Renal pelvis (tissue), 12 donors: ENCODE results near the gene KDM8. TPM values are rescaled to one million over a fixed set of nuclear protein-coding genes. Genes with fewer than 3 reads are reported as not detected.

Source experiments
- DNase-seq: peaks from one replicate; pipeline ENCODE4 v3.0.0-alpha.2; 2013
- long read RNA-seq, 16 experiments: transcript quantifications; one replicate each; lab custom pipeline, GENCODE V29; 2026
- polyA plus RNA-seq, 3 donors: library from polyadenylated mRNA; unstranded; fragments of 120-200 nt; gene quantifications; one replicate each; pipeline ENCODE4 v1.2.1, GENCODE V29; 2013; ENCODE audit not compliant: insufficient read length in 3 of 3

Gene KDM8
- polyA plus RNA-seq, result 10 to 100 TPM in 1 of 3 donors, 1 to 10 TPM in 2; 8.3 to 10.3 (median 9.4) TPM
- long read RNA-seq, donor 1, result 0 reads
- long read RNA-seq, donor 2, partial matches to known transcripts, result 205 of 205 reads
- long read RNA-seq, donor 2, other reads (novel, unspliced or antisense), result 0 of 205 reads
- long read RNA-seq, donor 3, partial matches to known transcripts, result 0 of 1 reads
- long read RNA-seq, donor 3, other reads (novel, unspliced or antisense), result 0 of 1 reads
- long read RNA-seq, donor 4, partial matches to known transcripts, result 0 of 2 reads
- long read RNA-seq, donor 4, other reads (novel, unspliced or antisense), result 0 of 2 reads
- long read RNA-seq, donor 5, partial matches to known transcripts, result 0 of 1 reads
- long read RNA-seq, donor 5, other reads (novel, unspliced or antisense), result 0 of 1 reads
- long read RNA-seq, donor 6, partial matches to known transcripts, result 97 of 147 reads
- long read RNA-seq, donor 6, other reads (novel, unspliced or antisense), result 50 of 147 reads
- long read RNA-seq, donor 7, partial matches to known transcripts, result 0 of 1 reads
- long read RNA-seq, donor 7, other reads (novel, unspliced or antisense), result 0 of 1 reads
- long read RNA-seq, donor 8, partial matches to known transcripts, result 0 of 1 reads
- long read RNA-seq, donor 8, other reads (novel, unspliced or antisense), result 0 of 1 reads
- long read RNA-seq, donor 9, partial matches to known transcripts, result 0 of 1 reads
- long read RNA-seq, donor 9, other reads (novel, unspliced or antisense), result 0 of 1 reads
- long read RNA-seq, donor 10, result 0 reads
- long read RNA-seq, donor 11, partial matches to known transcripts, result 0 of 1 reads
- long read RNA-seq, donor 11, other reads (novel, unspliced or antisense), result 0 of 1 reads
- long read RNA-seq, donor 12, result 0 reads
- long read RNA-seq, donor 13, partial matches to known transcripts, result 110 of 110 reads
- long read RNA-seq, donor 13, other reads (novel, unspliced or antisense), result 0 of 110 reads
- long read RNA-seq, donor 14, result 0 reads
- long read RNA-seq, donor 15, result 0 reads
- long read RNA-seq, donor 16, partial matches to known transcripts, result 0 of 2 reads
- long read RNA-seq, donor 16, other reads (novel, unspliced or antisense), result 0 of 2 reads

DNA sequence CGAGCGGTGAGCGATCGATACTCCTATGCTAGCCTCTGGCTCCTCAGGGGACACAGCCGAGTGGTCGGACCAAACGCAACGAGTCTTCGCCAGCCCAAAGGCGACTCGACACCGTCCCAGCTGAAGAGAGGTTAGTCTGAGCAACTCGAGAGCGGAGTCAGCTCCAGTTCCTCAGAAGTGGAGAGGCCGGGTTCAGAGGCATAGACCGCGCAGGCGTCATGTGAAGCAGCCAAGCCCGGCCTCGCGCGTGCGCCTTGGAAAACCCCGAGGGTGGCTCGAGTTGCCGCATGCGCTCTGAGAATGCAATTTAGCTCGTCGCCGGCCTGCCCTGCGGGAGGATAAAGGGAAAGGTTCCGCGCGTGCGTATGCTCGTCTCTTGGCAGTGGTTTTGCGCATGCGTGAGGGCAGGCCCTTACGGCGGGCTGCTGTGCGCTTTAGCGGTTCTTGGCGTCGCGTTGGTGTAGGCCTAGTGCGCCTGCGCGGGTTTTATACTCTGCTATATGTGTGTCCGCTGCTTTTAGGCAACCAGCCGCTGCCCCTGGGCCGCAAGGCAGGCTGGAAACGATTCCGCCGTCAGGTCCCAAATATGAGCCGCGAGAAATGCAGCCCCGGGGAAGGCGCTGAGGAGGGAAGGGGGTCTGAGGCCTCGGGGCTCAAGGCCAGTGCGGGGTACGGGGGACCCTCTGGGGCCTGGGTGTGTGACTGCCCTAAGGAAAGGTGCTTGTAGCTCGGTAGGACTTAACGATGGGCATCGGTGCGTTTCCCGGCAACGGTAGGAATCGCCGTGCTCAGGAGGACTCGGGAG lies at the start of gene KDM8:
Gene KDM8 (plus strand): TSS at position 20 of the 805 bp plus-strand sequence. CDS start 6,598 bp downstream, outside the sequence.
- DNase-seq, result peak; percentile 99

GRCh38 chr16:27154705-27155521 lies 48.4 kb upstream of the KDM8 start:
- peak; percentile 26 for DNase-seq

GRCh38 chr16:27156579-27156978 lies 46.7 kb upstream of the KDM8 start:
- DNase-seq, result no peak

- no peak for DNase-seq
Measured at GRCh38 chr16:27161398-27161797, 41.9 kb upstream of the KDM8 start.

DNA sequence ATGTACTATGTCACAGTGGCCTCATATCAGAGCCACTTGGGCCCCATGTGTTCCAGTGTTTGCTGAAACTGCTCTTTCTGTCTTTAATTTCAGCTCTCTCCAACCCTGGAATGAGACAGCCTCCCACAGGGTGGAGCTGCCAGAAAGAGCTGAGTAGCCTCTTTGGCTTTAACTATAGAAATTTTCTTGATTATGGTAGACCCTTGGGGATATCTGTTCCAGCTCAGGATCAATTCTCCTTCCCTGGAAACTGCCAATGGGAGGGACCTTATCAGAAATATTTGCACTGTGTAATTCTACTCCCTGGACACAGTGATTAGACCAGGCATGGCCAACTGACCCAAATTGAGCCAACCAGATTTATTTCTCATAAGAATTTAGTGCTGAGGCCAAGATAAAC lies 39.0 kb upstream of the KDM8 start:
- DNase-seq, result no peak

- no peak for DNase-seq
Measured at GRCh38 chr16:27165576-27165975, 37.8 kb upstream of the KDM8 start.

- no peak for DNase-seq
Measured at GRCh38 chr16:27168790-27169189, 34.5 kb upstream of the KDM8 start.

- DNase-seq, result no peak
Measured at GRCh38 chr16:27169511-27170071, 33.7 kb upstream of the KDM8 start.

DNA sequence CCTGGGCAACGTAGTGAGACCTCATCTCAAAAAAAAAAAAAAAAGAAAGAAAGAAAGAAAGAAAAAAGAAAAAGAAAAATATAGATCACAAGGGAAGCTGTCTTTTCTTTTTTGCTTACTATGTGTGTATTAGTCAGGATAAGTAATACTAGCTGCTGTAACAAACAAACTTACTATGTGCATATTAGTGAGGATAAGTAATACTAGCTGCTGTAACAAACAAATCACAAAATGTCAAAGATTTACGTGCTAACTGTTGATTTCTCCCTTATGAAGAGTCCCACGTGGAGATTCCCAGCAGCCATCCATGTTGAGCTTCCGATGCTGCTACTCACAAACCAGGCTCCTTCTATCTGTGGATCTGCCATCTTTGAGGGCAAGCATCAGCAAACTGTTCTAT lies 31.7 kb upstream of the KDM8 start:
- no peak for DNase-seq

GRCh38 chr16:27174007-27174406 lies 29.3 kb upstream of the KDM8 start:
- no peak for DNase-seq

DNA sequence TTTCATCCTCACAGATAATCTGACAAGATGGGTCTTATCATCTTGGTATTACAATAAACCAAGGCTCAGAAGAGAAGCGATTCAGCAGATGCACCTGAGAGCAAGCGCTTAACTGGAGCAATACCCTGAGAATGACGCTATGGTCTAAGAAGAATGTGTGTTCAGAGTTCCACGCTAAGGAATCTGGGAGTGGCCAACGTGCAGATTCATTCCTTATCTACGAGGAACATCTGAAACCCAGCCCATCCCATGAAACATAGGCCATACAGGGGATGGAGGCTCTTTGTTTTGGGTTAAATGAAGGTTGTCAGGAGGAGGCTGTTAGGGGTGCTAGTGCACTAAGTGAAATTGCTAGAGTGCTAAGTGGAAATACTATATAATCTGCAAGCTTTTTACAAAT lies 28.5 kb upstream of the KDM8 start:
- no peak for DNase-seq

GRCh38 chr16:27175888-27176287 lies 27.4 kb upstream of the KDM8 start:
- no peak for DNase-seq

DNA sequence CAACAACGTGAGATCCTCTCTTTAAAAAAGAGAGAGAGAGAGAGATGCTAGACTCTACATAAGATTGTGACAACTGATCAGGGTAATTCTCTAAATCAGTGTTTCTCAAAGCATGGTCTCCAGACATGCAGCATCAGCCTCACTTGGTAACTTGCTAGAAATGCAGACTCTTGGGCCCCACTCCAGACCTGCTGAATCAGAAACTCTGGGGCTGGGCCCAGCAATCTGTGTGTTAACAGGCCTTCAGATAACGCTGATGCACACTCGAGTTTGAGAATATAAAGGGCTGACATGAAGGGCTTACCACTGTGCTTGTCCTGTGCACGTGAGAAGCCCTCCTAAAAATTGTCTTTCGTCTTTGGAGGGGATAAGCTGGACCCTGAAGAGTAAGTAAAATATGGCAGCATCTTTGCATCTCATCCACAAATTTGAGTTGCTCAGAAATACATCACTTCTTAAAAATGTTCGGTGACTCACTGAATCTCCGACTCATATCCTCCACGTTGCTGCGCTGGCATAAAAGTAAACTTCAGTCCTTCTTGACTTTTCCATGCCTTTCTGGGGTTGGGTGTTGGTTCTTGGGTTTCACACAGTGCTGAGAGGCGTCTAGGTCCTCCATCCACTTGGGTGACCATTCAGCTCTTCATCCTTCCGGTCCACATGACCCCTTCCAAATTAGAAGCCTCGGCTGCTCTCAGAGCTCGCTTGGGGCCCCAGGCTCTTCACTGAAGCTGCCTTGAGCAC lies 26.1 kb upstream of the KDM8 start:
- DNase-seq, result no peak

- DNase-seq, result peak; percentile 60
Measured at GRCh38 chr16:27179500-27180072, 23.7 kb upstream of the KDM8 start.

DNA sequence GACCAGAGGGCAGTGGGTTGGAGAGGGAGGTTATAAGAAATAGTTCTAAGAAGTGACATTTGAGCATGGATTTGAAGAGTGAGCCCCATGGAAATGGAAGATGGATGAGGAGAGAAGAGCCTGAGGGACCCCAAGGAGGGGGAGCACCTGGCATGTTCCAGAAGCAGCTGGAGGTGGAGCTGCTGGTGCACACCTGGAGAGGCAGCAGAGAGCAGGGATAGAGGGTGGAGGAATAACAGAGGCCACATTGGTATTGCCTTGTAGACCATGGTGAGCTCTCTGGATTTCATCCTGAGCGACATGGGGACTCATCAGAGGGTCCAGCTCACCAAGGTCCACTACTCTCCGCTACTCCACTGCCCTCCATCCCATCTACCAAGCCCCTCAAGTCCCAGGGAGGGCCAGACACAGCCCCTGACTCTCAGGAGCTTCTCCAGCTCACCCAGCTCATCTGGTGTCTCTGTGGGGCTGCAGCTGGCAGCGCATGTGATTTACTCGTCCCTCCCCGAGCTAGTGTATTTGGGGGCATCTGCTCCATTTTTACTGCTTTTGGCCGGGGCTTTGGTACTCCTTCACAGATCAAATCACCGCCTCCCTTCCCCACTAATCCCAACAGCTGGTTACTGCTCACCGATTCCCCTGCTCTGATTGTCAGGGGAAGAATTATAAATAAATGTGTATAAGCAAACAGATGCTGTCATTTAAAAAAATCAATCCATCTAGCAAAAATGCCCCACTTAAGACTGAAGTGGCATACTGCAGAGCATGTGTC lies 22.1 kb upstream of the KDM8 start:
- no peak for DNase-seq

GRCh38 chr16:27182906-27183405 lies 20.4 kb upstream of the KDM8 start:
- no peak for DNase-seq

DNA sequence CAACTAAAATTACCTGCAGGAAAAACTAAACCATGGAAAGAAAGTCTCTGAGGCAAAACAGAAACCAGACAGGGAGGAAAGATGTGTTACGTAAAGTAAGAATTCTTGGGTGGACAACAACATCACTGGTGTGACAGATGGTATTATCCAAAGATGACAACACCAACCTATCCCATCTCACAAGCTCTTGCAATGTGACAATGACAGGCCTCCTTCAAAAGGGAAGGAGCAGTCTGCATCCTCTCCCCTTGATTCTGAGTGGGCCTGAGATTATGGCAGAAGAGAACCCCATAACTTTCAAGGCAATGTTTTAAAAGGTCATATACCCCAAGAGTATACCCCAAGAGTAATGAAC lies 17.6 kb upstream of the KDM8 start:
- DNase-seq, result no peak

GRCh38 chr16:27188633-27189032 lies 14.7 kb upstream of the KDM8 start:
- no peak for DNase-seq
